NCI-H69 (cell line): Measurements from ENCODE around the gene CADM2.
A peak's percentile ranks its signal among the peaks of the same experiment; 100 is the strongest.

ENCODE experiments used
- DNase-seq: peaks from one replicate; lab custom pipeline; 2025; lab: John Stamatoyannopoulos, UW

Gene CADM2

GRCh38 chr3:85670634-85671205, 711.9 kb downstream of the CADM2 start:
- no peak for DNase-seq

- DNase-seq, result no peak
Observed at GRCh38 chr3:85672761-85673160, 714.0 kb downstream of the CADM2 start.

GRCh38 chr3:85678713-85679112, 719.9 kb downstream of the CADM2 start:
- no peak for DNase-seq

GRCh38 chr3:85681906-85682305, 723.1 kb downstream of the CADM2 start:
- DNase-seq, result no peak

- DNase-seq, result no peak
Observed at GRCh38 chr3:85691196-85691595, 732.4 kb downstream of the CADM2 start.

- DNase-seq, result no peak
Observed at GRCh38 chr3:85697156-85697555, 738.4 kb downstream of the CADM2 start.

GRCh38 chr3:85706130-85706529, 747.3 kb downstream of the CADM2 start:
- DNase-seq, result no peak

- peak; percentile 15 for DNase-seq
Observed at GRCh38 chr3:85708325-85708724, 749.5 kb downstream of the CADM2 start.

- DNase-seq, result peak; percentile 47
Observed at GRCh38 chr3:85709346-85709892, 750.6 kb downstream of the CADM2 start.

GRCh38 chr3:85710490-85710889, 751.7 kb downstream of the CADM2 start:
- no peak for DNase-seq

GRCh38 chr3:85721409-85722145, 762.8 kb downstream of the CADM2 start:
- DNase-seq, result no peak

GRCh38 chr3:85725809-85726208, 767.0 kb downstream of the CADM2 start:
- no peak for DNase-seq

GRCh38 chr3:85726241-85726640, 767.5 kb downstream of the CADM2 start:
- no peak for DNase-seq

GRCh38 chr3:85737846-85738245, 779.1 kb downstream of the CADM2 start:
- no peak for DNase-seq

GRCh38 chr3:85740561-85740960, 781.8 kb downstream of the CADM2 start:
- DNase-seq, result no peak

GRCh38 chr3:85758442-85758841, 799.7 kb downstream of the CADM2 start:
- no peak for DNase-seq

GRCh38 chr3:85760342-85760741, 801.6 kb downstream of the CADM2 start:
- DNase-seq, result no peak

GRCh38 chr3:85780806-85781205, 822.0 kb downstream of the CADM2 start:
- peak; percentile 21 for DNase-seq

GRCh38 chr3:85781806-85782205, 823.0 kb downstream of the CADM2 start:
- peak; percentile 74 for DNase-seq

- DNase-seq, result peak; percentile 47
Observed at GRCh38 chr3:85783291-85783690, 824.5 kb downstream of the CADM2 start.

- no peak for DNase-seq
Observed at GRCh38 chr3:85785766-85786165, 827.0 kb downstream of the CADM2 start.

GRCh38 chr3:85790445-85791030, 831.7 kb downstream of the CADM2 start:
- DNase-seq, result peak; percentile 15

GRCh38 chr3:85796140-85796539, 837.4 kb downstream of the CADM2 start:
- DNase-seq, result no peak
